ENCODE data around the gene A4GALT.
A peak's percentile ranks its signal among the peaks of the same experiment; 100 is the strongest.
"Not testable (repeated sequence)": the region's sequence is repeated elsewhere in the genome, so short reads cannot be mapped to it uniquely, and the experiment has no call there.

Gene A4GALT

DNA sequence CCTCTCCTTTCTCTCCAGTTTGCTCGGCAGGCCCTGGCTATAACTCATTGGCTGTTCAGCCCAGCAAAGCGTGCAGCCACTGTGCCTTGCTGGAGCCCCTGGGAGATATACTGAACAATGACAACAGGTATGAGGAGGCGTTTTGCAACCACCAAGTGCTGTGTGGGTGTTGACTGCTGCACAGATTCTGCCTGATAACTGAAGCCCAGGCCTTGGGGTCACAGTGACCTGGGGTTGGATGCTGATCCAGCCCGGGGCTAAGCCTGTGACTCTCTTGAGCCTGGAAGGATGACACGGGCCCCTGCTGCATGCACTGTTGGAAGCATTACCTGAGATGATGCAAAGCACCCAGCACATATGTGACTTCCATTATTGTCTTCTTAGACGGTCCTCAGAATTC is 13.7 kb upstream of the A4GALT start:
- DNase-seq = no peak

DNA sequence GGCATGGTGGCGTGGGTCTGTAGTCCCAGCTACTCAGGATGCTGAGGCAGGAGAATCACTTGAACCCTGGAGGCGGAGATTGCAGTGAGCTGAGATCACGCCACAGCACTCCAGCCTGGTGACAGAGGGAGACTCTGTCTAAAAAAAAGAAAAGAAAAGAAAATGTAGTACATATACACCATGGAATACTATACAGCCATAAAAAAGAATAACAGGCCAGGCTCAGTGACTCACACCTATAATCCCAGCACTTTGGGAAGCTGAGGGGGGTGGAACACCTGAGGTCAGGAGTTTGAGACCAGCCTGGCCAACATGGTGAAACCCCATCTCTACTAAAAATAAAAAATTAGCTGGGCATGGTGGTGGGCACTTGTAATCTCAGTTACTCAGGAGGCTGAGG is 12.7 kb upstream of the A4GALT start:
- not testable (repeated sequence) for DNase-seq

DNA sequence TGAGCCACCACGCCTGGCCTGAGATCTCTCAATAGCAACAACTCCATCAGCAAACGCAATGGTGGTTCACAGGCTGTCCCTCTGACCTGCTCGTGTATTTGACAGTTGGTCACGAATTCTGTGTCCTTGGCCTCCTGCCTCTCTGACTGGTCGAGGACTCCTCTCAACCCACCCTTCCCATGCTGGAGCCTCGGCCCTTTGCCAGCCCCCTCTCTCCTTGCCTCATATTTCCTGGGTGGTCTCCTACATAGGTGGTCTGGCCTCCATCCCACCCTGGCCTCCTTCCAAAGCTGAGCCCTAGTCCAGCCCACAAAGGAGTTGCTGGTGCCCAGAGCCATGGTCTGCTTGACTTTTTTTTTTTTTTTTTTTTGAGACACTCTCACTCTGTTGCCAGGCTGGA is 11.4 kb upstream of the A4GALT start:
- no peak for DNase-seq

DNA sequence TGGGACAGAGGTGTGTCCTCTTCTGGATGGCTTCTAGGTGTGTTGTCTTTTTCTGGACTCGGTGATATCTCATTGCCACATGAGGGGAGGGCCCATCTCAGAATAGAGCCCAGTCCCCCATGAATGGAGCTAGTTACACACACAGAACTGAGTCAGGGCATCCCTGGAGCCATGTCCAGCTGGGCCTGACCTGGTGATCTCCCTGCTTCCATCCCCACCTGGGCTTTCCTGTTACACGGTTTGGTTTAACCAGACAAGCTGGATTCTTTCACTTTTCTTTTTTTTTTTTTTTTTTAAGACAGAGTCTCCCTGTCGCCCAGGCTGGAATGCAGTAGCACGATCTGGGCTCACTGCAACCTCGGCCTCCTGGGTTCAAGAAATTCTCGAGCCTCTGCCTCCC is 6.1 kb upstream of the A4GALT start:
- no peak for DNase-seq

DNA sequence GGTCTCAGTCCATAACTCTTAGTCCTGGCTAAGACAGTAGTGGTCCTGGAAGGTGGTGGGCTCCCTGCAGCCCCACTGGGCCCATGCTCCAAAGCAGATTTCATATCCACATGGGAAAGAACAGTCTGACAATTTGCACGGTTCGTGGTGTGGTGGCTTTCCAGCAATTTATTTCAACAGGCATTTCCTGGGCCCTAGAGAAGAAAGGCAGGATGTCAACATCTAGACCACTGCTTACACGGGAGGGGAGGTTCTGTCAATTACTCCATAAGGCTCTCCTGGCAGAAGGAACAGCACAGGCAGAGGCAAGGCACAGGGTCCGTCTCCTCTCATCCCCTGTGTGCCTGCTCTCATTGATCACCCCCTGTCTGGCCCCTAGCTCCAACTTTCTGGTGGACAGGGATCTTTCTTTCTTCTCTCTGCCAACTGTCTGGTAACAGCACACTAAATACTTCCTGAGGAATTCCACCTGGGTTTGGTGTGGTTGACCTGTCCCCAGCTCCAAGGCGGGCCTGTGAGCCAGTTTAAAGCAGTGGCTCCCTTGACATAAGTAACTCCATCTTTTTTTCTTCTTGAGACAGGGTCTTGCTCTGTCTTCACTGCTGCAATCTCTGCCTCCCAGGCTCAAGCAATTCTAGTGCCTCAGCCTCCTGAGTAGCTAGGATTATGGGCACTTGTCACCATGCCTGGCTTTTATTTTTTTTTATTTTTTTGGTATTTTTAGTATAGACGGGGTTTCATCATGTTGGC is 5.1 kb upstream of the A4GALT start:
- DNase-seq = no peak

DNA sequence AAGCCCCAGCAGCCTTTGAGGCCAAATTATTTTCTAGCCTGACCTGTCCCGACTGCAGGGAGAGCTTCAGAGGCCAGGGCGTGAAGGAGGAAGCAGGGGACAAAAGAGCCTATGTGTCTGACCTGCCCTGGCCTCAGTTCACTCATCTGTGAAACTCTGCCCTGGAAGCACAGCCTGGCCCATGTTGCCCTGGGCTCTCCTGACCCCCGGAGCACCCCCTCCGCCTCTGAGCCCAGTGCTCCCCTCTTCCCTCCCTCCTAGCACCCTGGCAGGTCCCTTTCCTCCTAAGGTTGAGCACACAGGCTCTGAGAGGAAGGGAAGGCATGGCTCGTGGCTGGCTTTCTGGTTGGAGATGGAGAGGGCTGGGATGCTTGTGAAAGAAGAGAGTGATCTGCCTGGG is 3.4 kb upstream of the A4GALT start:
- no peak for DNase-seq

DNA sequence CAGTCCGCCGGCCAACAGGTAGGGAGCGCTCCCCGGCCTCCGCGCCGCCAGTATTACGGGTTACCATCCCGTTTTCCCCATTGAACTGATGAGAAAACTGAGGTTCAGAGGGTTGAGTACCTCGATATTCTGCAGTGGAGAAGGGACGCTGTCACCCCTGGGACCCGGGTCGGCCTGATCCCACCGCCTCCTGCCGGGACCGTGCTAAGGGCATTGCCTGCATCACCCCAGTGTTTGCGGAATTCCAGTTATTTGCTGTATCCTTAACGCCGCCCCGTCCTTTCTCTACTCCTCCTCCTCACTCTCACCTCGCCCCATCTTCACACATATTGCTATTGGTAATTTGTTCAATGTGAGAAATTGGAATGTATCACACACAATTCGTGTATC is 370 bp upstream of the A4GALT start:
- DNase-seq = no peak

DNA sequence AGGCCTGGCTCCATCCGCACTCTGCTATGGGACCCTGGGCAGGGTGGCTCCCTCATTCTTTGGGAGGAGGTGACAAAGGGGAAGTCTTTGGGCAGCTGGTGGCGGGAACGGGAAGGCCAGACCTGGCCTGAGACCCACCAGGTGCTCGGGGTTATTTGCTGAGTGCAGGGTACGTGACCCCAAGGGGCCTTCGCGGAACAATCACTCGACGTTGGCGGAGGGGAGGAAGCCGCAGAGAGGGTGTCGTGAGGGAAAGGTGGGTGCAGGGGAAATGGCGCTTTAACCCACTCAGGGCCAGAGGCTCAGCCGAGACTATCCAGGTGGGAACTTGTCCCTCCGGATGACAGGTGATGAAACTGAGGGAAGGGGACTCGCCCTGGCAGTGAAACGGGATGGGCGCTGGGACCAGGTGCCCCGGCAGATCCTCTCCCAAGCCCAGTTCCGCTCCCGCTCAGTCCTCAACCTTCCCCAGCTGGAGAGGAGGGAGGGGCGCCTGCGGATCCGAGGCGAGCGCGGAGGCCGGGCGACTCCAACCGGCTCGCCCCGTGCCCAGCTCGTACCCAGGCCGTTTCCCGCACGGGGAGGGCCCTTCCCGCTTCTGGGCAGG is 911 bp downstream of the A4GALT start:
- no peak for DNase-seq

DNA sequence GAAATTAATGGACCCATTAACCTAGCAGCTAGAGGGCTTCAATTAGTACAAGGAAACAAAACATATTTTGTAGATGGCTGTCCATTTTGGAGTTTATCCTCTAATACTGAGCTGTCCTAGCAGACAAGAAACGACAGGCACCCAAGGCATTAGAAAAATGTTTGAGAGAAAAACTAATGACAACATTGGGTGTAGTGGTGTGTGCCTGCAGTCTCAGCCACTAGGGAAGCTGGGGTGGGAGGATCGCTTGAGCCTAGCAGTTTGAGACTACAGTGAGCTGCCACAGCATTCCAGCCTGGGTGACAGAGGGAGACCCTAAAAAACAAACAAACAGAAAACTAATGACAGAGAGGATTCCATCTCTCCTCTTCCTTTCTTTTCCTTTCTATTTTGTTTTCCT is 1.5 kb downstream of the A4GALT start:
- DNase-seq = no peak

DNA sequence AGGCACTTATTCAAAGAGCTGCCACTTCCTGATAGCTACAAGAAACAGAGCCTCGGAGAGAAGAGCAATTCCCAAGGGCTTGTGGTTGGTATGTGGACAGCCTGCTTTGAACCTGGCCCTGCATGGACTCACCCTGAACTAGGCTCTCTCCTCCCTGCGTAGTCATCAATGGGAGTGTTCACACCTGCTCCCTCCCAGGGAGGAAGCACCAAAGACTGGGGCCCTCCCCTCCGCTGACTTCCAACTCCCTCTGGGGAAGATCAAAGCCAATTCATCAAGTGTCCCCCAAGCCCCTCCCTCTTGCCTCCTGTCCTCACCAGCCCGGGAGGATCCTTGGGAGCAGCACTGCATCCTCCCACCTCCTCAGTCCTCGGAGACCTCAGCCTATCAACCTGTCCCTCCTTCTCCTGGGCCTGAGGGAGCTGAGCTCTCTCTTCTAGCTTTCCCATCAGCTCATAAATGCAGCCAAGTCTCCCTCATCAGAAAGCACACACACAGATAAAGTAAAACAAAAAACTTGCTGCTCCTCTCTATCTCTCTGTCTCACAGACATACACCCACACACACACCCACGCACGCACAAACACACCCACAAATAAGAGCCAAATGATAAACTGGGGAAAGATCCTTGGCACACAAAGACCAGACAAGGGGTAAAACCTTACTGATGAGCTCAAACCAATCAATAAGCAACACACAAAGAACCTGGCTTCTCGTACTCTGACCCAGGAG is 3.3 kb downstream of the A4GALT start:
- DNase-seq = peak; percentile 88

DNA sequence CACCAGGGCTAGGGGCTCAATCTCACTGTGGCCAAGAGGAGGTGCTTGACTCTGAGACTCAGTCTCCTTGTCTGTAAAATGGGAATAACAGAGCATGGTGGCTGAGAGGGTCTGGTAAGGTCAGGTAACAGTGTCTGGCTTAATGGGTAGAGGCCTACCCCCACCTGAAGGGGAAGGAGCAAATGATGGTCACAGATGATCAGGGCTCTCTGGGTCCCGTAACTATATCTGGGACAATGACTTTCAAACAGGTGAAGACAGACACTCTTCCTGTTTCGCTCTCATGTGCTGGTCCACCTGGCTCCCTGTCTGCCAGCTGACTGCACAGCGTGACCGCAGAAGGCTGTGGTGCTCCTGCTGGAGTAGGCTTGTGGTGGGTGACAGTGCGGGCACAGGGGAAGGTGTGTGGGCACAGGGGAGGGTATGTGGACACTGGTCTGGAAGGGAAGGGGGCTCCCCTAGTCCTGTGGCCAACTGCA is 4.0 kb downstream of the A4GALT start:
- no peak for DNase-seq

DNA sequence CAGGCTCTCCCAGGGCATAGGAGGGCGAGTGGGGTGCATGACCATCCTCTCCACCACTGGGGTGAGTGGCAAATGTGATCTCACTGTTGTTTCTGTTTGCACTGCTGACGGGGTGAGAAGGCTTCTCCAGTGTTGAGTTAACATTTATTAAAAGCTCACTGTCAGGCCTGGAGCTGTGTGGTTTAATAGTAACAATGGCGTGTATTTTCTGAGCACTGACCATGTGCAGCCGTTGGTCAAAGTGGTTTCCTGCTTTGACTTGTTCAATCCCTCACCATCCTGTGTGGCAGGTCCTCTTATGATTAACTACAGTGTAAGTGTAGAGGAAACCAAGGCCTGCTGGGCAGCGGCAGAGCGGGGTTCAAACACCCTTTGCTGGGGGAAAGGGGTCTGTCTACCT is 4.4 kb downstream of the A4GALT start:
- no peak for DNase-seq

DNA sequence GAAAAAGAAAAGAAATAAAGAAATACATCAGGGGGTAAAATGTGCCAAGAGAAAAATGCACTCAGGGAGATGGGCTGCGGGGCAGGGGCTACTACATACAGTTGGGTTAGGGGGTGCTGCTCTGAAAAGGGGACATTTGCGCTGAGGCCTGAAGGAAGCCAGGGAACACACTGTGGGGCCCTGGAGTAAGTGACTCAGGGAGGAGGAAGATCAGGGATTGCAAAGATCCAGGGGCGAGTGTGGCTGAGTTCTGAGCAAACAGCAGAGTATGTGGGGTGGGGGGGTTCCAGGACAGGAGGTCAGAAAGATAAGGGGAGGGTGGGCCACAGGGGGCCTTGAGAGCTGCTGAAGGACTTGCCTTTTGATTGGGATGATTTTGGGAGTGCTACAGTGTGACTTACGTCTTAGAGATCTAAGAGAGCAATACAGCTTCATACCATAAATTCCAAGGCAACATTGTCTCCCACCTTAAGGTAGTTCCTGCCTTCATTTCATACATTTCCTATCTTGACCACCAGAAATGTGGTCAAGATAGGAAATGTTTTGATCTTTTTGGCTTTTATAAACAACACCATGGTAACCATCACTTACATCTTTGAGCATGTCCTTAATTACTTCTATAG is 5.8 kb downstream of the A4GALT start:
- no peak for DNase-seq

DNA sequence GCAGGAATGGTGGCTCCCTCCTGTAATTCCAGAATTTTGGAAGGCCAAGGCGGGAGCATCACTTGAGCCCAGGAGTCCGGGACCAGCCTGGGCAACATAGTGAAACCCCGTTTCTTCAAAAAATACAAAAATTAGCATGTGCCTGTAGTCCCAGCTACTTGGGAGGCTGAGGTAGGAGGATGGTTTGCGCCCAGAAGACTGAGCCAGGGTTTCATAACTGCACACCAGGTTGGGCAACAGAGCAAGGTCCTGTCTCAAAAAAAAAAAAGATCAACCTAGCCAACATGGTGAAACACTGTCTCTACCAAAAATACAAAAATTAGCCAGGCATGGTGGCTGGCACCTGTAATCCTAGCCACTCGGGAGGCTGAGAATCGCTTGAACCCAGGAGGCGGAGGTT is 6.4 kb downstream of the A4GALT start:
- no peak for DNase-seq

DNA sequence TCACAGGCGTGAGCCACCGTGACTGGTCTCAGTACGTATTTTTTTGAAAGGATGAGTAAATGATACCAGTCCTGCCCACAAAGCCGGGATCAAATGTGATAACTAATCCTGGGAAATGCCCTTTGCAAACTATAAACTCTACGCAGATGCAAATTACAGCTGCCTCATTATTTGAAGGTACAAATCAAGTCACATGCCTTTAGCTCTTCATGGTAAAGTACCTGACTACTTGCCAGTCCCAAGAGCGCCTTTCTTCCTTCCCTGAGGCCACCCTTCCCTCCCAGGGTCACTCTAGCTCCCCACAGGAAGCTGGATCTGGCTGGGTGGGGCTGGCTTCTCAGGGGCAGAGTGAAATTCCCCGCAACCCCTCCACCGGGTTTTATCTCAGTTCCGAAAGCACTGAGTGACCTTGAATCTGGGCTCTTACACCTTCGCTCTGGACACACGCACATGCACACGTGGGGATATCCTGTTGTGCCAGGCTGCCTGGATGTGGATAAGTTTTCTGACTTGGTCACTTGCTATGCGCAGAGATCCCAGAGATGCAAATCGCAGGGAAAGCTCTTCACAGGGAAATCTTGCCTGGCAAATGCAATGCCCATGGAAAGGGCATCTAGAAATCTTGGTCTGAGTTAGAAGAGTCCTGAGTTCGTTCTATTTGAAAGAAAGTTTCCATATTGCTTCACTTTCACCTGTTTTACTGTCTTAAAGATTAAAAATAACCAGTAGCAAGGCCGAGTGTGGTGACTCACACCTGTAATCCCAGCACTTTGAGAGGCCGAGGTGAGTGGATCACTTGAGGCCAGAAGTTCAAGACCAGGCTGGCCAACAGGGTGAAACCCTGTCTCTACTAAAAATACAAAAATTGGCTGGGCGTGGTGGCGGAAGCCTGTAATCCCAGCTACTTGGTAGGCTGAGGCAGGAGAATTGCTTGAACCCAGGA is 8.5 kb downstream of the A4GALT start:
- DNase-seq = peak; percentile 35

DNA sequence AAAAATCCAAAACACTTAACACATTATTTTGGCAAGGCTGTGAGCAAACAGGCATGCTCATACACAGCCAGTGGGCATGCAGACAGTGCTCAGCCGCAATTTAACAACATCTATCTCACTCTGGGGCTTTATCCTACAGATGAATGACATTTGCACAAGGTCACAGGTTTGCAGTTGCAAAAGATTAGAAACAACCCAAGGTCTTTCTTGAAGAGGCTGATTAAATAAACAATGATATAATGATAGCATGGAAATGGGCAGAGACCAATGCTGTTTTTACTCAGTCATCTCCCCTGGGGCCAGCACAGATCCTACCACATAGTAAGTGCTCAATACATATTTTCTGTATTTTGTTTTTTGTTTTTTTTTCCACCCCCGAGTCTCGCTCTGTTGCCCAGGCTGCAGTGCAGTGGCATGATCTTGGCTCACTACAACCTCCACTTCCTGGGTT is 9.4 kb downstream of the A4GALT start:
- DNase-seq = no peak

DNA sequence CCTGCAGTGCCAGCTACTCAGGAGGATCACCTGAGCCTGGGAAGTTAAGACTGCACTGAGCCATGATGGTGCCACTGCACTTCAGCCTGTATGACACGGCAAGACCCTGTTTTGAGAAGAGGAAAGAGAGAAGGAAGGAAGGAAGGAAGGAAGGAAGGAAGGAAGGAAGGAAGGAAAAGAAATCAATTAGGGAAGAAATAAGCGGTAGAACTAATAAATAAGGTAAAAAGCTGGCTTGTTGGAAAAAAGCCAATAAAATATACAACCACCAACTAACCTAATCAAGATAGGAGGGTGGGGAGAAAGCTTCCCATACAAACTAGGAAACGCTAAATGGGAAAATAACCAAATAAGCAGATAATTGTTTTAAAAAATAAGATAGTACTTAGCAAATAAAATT is 12.3 kb downstream of the A4GALT start:
- no peak for DNase-seq

DNA sequence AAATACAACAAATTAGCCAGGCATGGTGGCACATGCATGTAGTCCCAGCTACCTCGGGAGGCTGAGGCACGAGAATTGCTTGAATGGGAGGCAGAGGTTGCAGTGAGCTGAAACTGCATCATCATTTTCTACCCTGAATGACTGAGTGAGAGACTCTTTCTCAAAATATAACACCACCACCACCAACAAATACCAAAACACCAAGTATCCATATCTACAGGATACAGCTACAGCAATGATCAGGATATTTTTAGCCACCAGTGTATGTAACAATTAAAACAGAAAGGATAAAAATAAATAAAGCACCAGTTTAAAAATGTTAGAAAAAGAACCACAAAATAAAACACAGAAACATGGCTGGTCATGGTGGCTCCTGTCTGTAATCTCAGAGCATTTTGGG is 13.2 kb downstream of the A4GALT start:
- no peak for DNase-seq

DNA sequence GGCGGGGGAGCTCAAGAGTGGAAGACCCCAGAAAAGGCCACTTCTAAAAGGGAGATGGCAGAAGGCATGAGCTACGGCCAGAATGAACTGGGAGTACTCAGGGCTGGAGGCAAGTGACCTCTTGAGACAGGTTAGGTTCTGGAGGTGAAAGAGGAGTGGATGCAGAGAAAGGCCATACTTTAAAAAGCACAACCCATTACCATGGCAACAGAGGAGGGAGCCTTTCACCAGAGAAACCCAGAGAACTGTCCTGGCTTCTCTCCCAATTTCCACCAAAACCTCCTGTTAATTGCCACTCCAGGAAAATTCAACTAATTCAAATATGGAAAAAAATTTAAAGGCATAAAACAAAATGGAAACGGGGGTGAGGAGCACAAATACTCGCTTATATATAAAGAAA is 15.8 kb downstream of the A4GALT start:
- no peak for DNase-seq

DNA sequence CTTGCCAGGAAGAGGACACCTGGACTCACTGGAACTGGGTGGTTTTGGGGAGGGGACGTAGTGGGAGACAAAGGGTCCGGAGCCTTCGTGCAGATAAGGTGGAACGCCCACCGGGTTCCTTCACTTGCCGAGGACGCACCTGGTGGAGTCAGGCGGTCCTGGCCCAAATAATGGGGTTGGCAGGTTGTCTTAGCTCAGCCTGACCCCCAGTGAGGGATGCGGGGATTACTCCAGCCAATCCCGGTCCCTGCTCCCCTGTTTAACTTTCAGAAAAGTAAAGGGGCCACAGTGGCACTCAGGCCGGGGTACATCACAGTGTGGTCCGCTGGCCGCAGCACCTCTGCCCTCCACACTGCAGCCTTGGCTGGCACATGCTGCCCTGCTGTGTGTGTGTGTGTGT is 18.0 kb downstream of the A4GALT start:
- no peak for DNase-seq

DNA sequence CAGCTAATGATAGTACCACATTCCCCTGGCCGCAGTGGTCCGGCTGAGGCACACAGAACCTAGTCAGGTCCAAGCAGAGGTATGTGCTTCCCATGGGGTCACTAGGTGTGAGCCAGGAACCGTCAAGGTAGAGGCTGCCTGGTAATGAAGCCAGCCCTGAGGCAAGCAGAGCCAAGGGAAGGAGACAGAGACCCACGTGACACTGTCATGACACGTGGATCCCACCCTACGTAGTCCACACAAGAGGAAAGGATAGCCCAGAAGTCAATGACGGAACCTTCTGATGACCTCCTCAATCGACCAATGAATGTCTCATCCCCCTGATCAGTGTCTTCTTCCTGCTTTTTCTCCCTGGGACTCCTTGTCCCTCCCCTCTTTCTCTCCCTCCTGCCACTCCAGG is 19.0 kb downstream of the A4GALT start:
- DNase-seq = no peak

DNA sequence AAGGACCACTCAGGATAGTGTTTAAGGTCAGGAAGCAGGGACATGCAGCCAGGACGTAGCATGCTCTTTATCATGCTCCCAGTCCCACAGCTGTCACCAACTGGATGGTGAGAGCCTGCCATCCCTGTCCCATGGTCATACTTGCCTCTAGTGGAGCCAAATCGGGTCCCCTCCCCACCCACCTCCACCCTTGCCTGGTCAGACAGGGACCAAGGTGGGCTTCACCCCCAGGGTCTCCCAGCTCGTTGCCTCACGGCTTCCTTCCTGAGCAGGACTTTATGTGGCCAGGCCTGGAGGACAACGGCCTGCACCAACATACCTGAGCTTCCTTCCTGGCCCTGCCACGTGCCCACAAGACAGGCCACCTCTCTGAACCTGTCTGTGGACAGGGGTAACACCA is 19.8 kb downstream of the A4GALT start:
- no peak for DNase-seq

DNA sequence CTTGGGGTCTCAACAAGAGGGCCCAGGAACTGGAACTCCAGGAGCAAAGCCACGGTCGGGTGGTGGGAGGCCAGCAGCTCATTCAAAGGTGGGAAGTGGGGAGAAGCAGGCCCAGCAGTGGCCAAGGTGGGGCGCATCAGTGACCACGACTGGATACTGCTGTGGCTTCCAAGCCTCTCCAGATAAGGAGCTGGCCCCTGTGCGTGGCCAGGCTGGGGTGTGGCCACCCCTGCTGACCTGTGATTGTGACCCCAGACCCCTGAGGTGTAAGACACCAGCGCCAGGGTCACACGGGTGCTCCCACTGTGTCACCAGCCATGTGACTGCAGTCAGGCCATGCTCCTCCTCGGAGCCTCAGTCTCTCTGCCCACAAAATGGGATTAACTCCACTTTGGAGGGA is 20.3 kb downstream of the A4GALT start:
- no peak for DNase-seq

Data from islet precursor cell (in vitro differentiated cells).